ENCODE measurements around the gene WDR93. TPM values are rescaled to one million over a fixed set of nuclear protein-coding genes. Genes with fewer than 3 reads are reported as not detected.

WDR93 gene
- total and polyA plus RNA-seq, 8 donors: 0.20 to 2.1 (median 1.4) TPM

DNA sequence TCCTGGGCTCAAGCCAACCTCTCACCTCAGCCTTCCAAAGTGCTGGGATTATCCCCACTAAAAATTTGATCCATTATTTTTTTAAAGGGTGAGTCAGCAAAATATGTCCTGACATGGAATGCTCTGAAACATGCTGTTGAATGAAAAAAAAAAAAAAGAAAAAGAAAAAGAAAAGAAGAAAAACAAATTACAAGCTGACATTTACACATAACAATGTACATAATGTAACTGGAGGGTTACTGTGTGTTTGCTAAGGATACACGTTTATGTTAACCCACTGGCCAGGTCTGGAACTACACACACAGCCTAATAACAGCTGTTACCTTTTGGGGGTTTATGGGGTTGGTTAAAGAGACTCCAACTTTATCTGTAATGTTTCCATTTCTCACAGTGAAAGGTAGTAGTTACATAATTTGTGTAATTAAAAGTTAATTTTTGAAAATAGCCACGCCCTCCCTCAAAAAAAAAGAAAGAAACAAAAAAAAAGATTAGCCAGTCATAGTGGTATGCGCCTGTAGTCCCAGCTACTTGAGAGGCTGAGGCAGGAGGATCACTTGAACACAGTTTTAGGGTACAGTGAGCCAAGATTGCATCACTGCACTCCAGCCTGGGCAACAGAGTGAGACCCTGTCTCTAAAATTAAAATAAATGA, 82.4 kb downstream of the WDR93 start:
- TF ChIP-seq CTCF (IDR thresholded peaks at IDR 0.05): peak in 1 of 2 donors; percentile 13
- Histone ChIP-seq H3K27me3 (peaks cover 0 to 22% of the 10 kb centered on the region in 2 donors), H3K36me3 (no peaks in the 10 kb centered on the region), H3K27ac (no peak overlapping the region), H3K9me3 (no peaks in the 10 kb centered on the region), H3K4me3 (no peak overlapping the region), H3K4me1 (peaks cover 7 to 16% of the 10 kb centered on the region in 2 donors)
- no peak for DNase-seq
- no peak for ATAC-seq
- intact Hi-C loops (cut with DNase I): no loop called here

DNA sequence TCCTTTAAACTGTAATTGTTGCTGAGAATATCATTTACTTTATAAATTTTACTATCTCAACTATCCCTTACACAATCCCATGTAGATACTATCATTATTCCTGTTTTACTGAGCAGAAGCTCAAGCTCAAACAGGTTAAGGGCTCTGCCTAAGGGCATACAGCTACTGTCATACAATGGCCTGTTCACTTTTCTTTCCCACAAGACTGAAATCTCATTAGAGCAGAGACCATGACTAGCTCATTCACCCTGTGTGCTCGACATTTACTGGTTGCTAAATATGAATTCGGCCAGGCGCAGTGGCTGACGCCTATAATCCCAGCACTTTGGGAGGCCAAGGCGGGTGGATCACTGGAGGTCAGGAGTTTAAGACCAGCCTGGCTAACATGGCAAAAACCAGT, 83.9 kb downstream of the WDR93 start:
- TF ChIP-seq CTCF (IDR thresholded peaks at IDR 0.05): no peak
- Histone ChIP-seq H3K27me3 (peaks cover 0 to 22% of the 10 kb centered on the region in 2 donors), H3K4me1 (peaks cover 7 to 16% of the 10 kb centered on the region in 2 donors), H3K36me3 (no peaks in the 10 kb centered on the region), H3K27ac (no peak overlapping the region), H3K9me3 (no peaks in the 10 kb centered on the region), H3K4me3 (no peak overlapping the region)
- ATAC-seq: no peak
- intact Hi-C loops (cut with DNase I): no loop called here
- DNase-seq: no peak

- no peak for ATAC-seq
- intact Hi-C loops (cut with DNase I): no loop called here
- H3K4me1 ChIP-seq: peaks cover 7 to 22% of the 10 kb centered on the region in 2 donors
Observed at GRCh38 chr15:89775815-89776214, 85.2 kb downstream of the WDR93 start.

GRCh38 chr15:89776274-89777072, 85.9 kb downstream of the WDR93 start, which contains the start of gene MESP2:
Gene MESP2 (plus strand): TSS chr15:89776332. CDS start chr15:89776358, 26 bp downstream.
- H3K4me1 ChIP-seq: peaks cover 7 to 29% of the 10 kb centered on the region in 2 donors
- intact Hi-C loops (cut with DNase I): no loop called here
- no peaks in the 10 kb centered on the region for H3K9me3 ChIP-seq
- peaks cover 0 to 22% of the 10 kb centered on the region in 2 donors for H3K27me3 ChIP-seq
- peak; percentile 70 to 97 (median 87) for DNase-seq
- peak within 1 kb of the TSS; percentile 22 to 31 for H3K4me3 ChIP-seq
- no peaks in the 10 kb centered on the region for H3K36me3 ChIP-seq
- peak; percentile 95 for ATAC-seq
- H3K27ac ChIP-seq: no peak within 1 kb of the TSS
- TF ChIP-seq CTCF (IDR thresholded peaks at IDR 0.05): peak; percentile 20 to 55

More at GRCh38 chr15:89775815-89776214, 85.2 kb downstream of the WDR93 start:
- no peak for DNase-seq
- TF ChIP-seq CTCF (IDR thresholded peaks at IDR 0.05): no peak
- Histone ChIP-seq H3K9me3 (no peaks in the 10 kb centered on the region), H3K4me3 (peak overlapping the region; percentile 22 to 31), H3K27ac (no peak overlapping the region), H3K27me3 (peaks cover 0 to 22% of the 10 kb centered on the region in 2 donors), H3K36me3 (no peaks in the 10 kb centered on the region)
